ENCODE results near the gene DNAH12.

Gene DNAH12

DNA sequence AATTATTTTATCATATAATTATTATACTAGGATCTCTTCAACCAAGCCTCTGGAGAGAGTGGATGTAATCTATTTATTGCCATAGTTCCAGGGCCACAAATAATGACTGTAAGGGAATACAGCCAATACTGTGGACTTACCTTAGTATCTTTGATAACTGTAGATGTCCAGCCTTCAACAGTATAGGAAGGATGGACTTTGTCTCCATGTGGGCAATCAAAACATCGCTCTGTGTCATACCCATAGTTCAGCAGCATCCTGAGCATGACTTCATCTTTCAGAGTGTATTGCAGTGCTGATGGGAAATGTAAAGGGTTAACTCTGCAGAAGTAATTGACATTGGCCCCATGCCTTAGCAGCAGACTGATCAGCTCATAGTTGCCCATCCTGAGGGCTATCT lies 265.9 kb downstream of the DNAH12 start:
- no peaks in the 10 kb centered on the region for H3K4me1 ChIP-seq (ENCODE audit: low read length)
- no peak for TF ChIP-seq CTCF (IDR thresholded peaks at IDR 0.05; ENCODE audit: low read depth, low read length)
- no peak for TF ChIP-seq EZH2phosphoT487 (IDR thresholded peaks at IDR 0.05; ENCODE audit: low read depth)
- H3K27me3 ChIP-seq (ENCODE audit: low read depth, low read length): no peaks in the 10 kb centered on the region
- H3K79me2 ChIP-seq (ENCODE audit: low read length): no peaks in the 10 kb centered on the region
- H3K4me3 ChIP-seq (ENCODE audit: low read length): no peak overlapping the region
- H3K27ac ChIP-seq (ENCODE audit: low read length): no peak overlapping the region
- H4K20me1 ChIP-seq (ENCODE audit: insufficient read depth, low read length): no peaks in the 10 kb centered on the region
- no peak overlapping the region for H3K9ac ChIP-seq (ENCODE audit: low read length)
- H3K9me3 ChIP-seq (ENCODE audit: insufficient read depth, low read length): 0 out of 2 replicates have a peak, but pooled peaks cover 4% of the 10 kb centered on the region
- H2AFZ ChIP-seq (ENCODE audit: low read depth, low read length): no peak overlapping the region
- peaks cover 22% of the 10 kb centered on the region for H3K36me3 ChIP-seq (replicated peaks; ENCODE audit: low read depth, low read length)
- no peak overlapping the region for H3K4me2 ChIP-seq (ENCODE audit: low read length)

- H3K4me2 ChIP-seq (ENCODE audit: low read length): no peak overlapping the region
- TF ChIP-seq CTCF (IDR thresholded peaks at IDR 0.05; ENCODE audit: low read depth, low read length): no peak
- no peak for TF ChIP-seq EZH2phosphoT487 (IDR thresholded peaks at IDR 0.05; ENCODE audit: low read depth)
Measured at GRCh38 chr3:57275393-57275792, 268.8 kb downstream of the DNAH12 start.

GRCh38 chr3:57274845-57275244 lies 269.3 kb downstream of the DNAH12 start:
- H3K4me3 ChIP-seq (ENCODE audit: low read length): no peak overlapping the region
- H3K9ac ChIP-seq (ENCODE audit: low read length): no peak overlapping the region
- no peaks in the 10 kb centered on the region for H4K20me1 ChIP-seq (ENCODE audit: insufficient read depth, low read length)
- H3K4me2 ChIP-seq (ENCODE audit: low read length): no peak overlapping the region
- peaks cover 33% of the 10 kb centered on the region for H3K36me3 ChIP-seq (replicated peaks; ENCODE audit: low read depth, low read length)
- no peak overlapping the region for H2AFZ ChIP-seq (ENCODE audit: low read depth, low read length)
- no peaks in the 10 kb centered on the region for H3K27me3 ChIP-seq (ENCODE audit: low read depth, low read length)
- TF ChIP-seq EZH2phosphoT487 (IDR thresholded peaks at IDR 0.05; ENCODE audit: low read depth): no peak
- no peak for TF ChIP-seq CTCF (IDR thresholded peaks at IDR 0.05; ENCODE audit: low read depth, low read length)
- no peaks in the 10 kb centered on the region for H3K4me1 ChIP-seq (ENCODE audit: low read length)
- H3K79me2 ChIP-seq (ENCODE audit: low read length): no peaks in the 10 kb centered on the region
- no peak overlapping the region for H3K27ac ChIP-seq (ENCODE audit: low read length)
- 0 out of 2 replicates have a peak, but pooled peaks cover 3% of the 10 kb centered on the region for H3K9me3 ChIP-seq (ENCODE audit: insufficient read depth, low read length)

More at GRCh38 chr3:57275393-57275792, 268.8 kb downstream of the DNAH12 start:
- no peaks in the 10 kb centered on the region for H3K27me3 ChIP-seq (ENCODE audit: low read depth, low read length)
- H3K27ac ChIP-seq (ENCODE audit: low read length): no peak overlapping the region
- H3K36me3 ChIP-seq (replicated peaks; ENCODE audit: low read depth, low read length): peaks cover 30% of the 10 kb centered on the region
- no peaks in the 10 kb centered on the region for H3K79me2 ChIP-seq (ENCODE audit: low read length)
- no peak overlapping the region for H3K4me3 ChIP-seq (ENCODE audit: low read length)
- no peaks in the 10 kb centered on the region for H4K20me1 ChIP-seq (ENCODE audit: insufficient read depth, low read length)
- no peak overlapping the region for H3K9ac ChIP-seq (ENCODE audit: low read length)
- H2AFZ ChIP-seq (ENCODE audit: low read depth, low read length): no peak overlapping the region
- 0 out of 2 replicates have a peak, but pooled peaks cover 4% of the 10 kb centered on the region for H3K9me3 ChIP-seq (ENCODE audit: insufficient read depth, low read length)
- no peaks in the 10 kb centered on the region for H3K4me1 ChIP-seq (ENCODE audit: low read length)

GRCh38 chr3:57268416-57268815 lies 275.7 kb downstream of the DNAH12 start:
- H3K4me1 ChIP-seq (ENCODE audit: low read length): no peaks in the 10 kb centered on the region
- no peaks in the 10 kb centered on the region for H3K27me3 ChIP-seq (ENCODE audit: low read depth, low read length)
- H3K4me3 ChIP-seq (ENCODE audit: low read length): no peak overlapping the region
- H3K79me2 ChIP-seq (ENCODE audit: low read length): no peaks in the 10 kb centered on the region
- TF ChIP-seq EZH2phosphoT487 (IDR thresholded peaks at IDR 0.05; ENCODE audit: low read depth) (no peak), CTCF (IDR thresholded peaks at IDR 0.05; ENCODE audit: low read depth, low read length) (no peak)
- peaks cover 34% of the 10 kb centered on the region for H3K36me3 ChIP-seq (replicated peaks; ENCODE audit: low read depth, low read length)
- no peak overlapping the region for H3K9ac ChIP-seq (ENCODE audit: low read length)
- H4K20me1 ChIP-seq (ENCODE audit: insufficient read depth, low read length): no peaks in the 10 kb centered on the region
- no peak overlapping the region for H3K27ac ChIP-seq (ENCODE audit: low read length)
- no peak overlapping the region for H3K4me2 ChIP-seq (ENCODE audit: low read length)
- no peak overlapping the region for H2AFZ ChIP-seq (ENCODE audit: low read depth, low read length)
- no peaks in the 10 kb centered on the region for H3K9me3 ChIP-seq (ENCODE audit: insufficient read depth, low read length)
